Neural cell (in vitro differentiated cells): ENCODE results near the gene SDK2. TPM values are rescaled to one million over a fixed set of nuclear protein-coding genes. Genes with fewer than 3 reads are reported as not detected.

Experiments used
- H2AFZ ChIP-seq: fragments of 200-600, 300-800 bp; sonication (generic), shearing (Covaris generic); 2 replicates; pipeline ENCODE4 v1.6.0; 2014; ENCODE audit warnings: low read depth, mild to moderate bottlenecking, antibody characterized with exemption, low read length, moderate library complexity
- H3F3A ChIP-seq: fragments of 200-600 bp; shearing (Covaris generic); 2 replicates; pipeline ENCODE4 v1.6.1; 2016; ENCODE audit warnings: mild to moderate bottlenecking, moderate library complexity, mixed read lengths, antibody characterized with exemption, low read length; ENCODE audit not compliant: insufficient read depth, poor library complexity, severe bottlenecking
- H3K27ac ChIP-seq: fragments of 200-600, 300-800 bp; sonication (generic), shearing (Covaris generic); 2 replicates; pipeline ENCODE4 v1.5.1; 2014; ENCODE audit warnings: mild to moderate bottlenecking, low read length, moderate library complexity
- H3K27me3 ChIP-seq: fragments of 300-800, 200-600 bp; sonication (generic), shearing (Covaris generic); 2 replicates; pipeline ENCODE4 v1.6.0; 2014; ENCODE audit warnings: mild to moderate bottlenecking, low read depth, low read length, moderate library complexity; ENCODE audit not compliant: insufficient read depth
- H3K36me3 ChIP-seq: fragments of 300-800, 200-600 bp; sonication (generic), shearing (Covaris generic); 2 replicates; pipeline ENCODE4 v1.5.1; 2014; ENCODE audit warnings: mild to moderate bottlenecking, antibody characterized with exemption, low read length, moderate library complexity; ENCODE audit not compliant: insufficient read depth
- H3K4me2 ChIP-seq: fragments of 300-800, 200-600 bp; sonication (generic), shearing (Covaris generic); 2 replicates; pipeline ENCODE4 v1.6.0; 2014; ENCODE audit warnings: mild to moderate bottlenecking, low read length
- H3K4me3 ChIP-seq: fragments of 300-800, 200-600 bp; sonication (generic), shearing (Covaris generic); 2 replicates; pipeline ENCODE4 v1.5.1; 2014; ENCODE audit warnings: mild to moderate bottlenecking, low read length, moderate library complexity
- H3K79me2 ChIP-seq: fragments of 200-600 bp; shearing (Covaris generic); replicated peaks from 2 replicates; pipeline ENCODE4 v1.6.0; 2014; ENCODE audit warnings: mild to moderate bottlenecking, low read length, moderate library complexity; ENCODE audit not compliant: insufficient read depth
- H3K9ac ChIP-seq: fragments of 300-800, 200-600 bp; sonication (generic), shearing (Covaris generic); 2 replicates; pipeline ENCODE4 v1.6.1; 2016; ENCODE audit warnings: mild to moderate bottlenecking, low read length, mixed read lengths
- H3K9me2 ChIP-seq: fragments of 200-600 bp; shearing (Covaris generic); 2 replicates; pipeline ENCODE4 v1.6.1; 2016; ENCODE audit warnings: mild to moderate bottlenecking, low read length, mixed read lengths; ENCODE audit not compliant: insufficient read depth
- H3K9me3 ChIP-seq: fragments of 200-600, 300-800 bp; sonication (generic), shearing (Covaris generic); 2 replicates; pipeline ENCODE4 v1.6.1; 2016; ENCODE audit warnings: mild to moderate bottlenecking, mixed run types, low read length, moderate library complexity, mixed read lengths
- H4K20me1 ChIP-seq: fragments of 200-600 bp; shearing (Covaris generic); 2 replicates; pipeline ENCODE4 v1.6.1; 2016; ENCODE audit warnings: mild to moderate bottlenecking, mixed run types; ENCODE audit not compliant: insufficient read depth
- EP300 ChIP-seq: fragments of 450-650 bp; conservative IDR thresholded peaks from 2 replicates; pipeline ENCODE4 v1.6.1; 2014; ENCODE audit warnings: antibody characterized with exemption, mild to moderate bottlenecking, moderate library complexity; ENCODE audit not compliant: poor library complexity, severe bottlenecking
- EZH2 ChIP-seq: fragments of 200-600, 300-800 bp; shearing (Covaris generic), sonication (generic); IDR thresholded peaks from 2 replicates; pipeline ENCODE4 v1.6.1; 2014; ENCODE audit warnings: antibody characterized with exemption, low read length, borderline replicate concordance, mild to moderate bottlenecking; ENCODE audit not compliant: insufficient read depth, poor library complexity, severe bottlenecking
- MXI1 ChIP-seq: fragments of 450-650 bp; conservative IDR thresholded peaks from 2 replicates; pipeline ENCODE4 v1.6.1; 2014; ENCODE audit warnings: antibody characterized with exemption, mild to moderate bottlenecking; ENCODE audit not compliant: poor library complexity, severe bottlenecking
- POLR2AphosphoS5 ChIP-seq: IDR thresholded peaks from 2 replicates; pipeline ENCODE4 v1.6.1; 2012
- RAD21 ChIP-seq: fragments of 450-650 bp; conservative IDR thresholded peaks from 2 replicates; pipeline ENCODE4 v1.6.1; 2014; ENCODE audit warnings: antibody characterized with exemption, mild to moderate bottlenecking, moderate library complexity
- SMC3 ChIP-seq: fragments of 450-650 bp; conservative IDR thresholded peaks from 2 replicates; pipeline ENCODE4 v1.6.1; 2014; ENCODE audit warnings: antibody characterized with exemption, mild to moderate bottlenecking, moderate library complexity; ENCODE audit not compliant: poor library complexity
- TAF1 ChIP-seq: IDR thresholded peaks from 2 replicates; pipeline ENCODE4 v1.6.1; 2012; ENCODE audit warnings: low read depth
- polyA plus RNA-seq: library from polyadenylated mRNA; depleted of rRNA; stranded (reverse); fragments of >200 nt; gene quantifications from 2 replicates; pipeline ENCODE4 v1.2.3, GENCODE V29; 2014
- TF ChIP-seq, protein P1 (sequence below): fragments of 450-650 bp; IDR thresholded peaks from 2 replicates; pipeline ENCODE4 v1.5.1; 2014; ENCODE audit warnings: antibody characterized with exemption, mild to moderate bottlenecking, moderate library complexity; ENCODE audit not compliant: poor library complexity, severe bottlenecking
- TF ChIP-seq, protein P2 (sequence below): IDR thresholded peaks from 2 replicates; pipeline ENCODE4 v1.6.1; 2012; ENCODE audit warnings: borderline replicate concordance

The SDK2 gene
- polyA plus RNA-seq, 1 donor from 2014 or later, result 0.73 TPM

DNA sequence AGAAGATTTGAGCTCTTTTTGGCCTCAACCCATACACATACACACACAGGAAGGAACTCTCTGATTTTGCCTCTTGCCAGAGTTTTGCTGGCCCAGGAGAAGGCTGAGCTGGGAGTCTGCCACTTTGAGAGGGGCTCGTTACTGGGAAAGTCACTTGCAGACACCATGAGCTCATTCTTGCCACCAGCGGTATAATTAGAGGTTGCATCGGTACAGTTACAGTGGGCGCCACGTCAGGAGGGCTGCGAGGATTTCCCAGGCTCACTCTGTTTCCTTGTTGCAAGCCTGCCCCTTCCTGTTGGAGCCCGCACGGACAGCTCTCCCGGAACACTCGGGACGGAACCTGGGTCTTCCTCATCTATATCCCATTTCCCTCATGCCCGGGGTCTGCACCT lies 3.1 kb upstream of the SDK2 start:
- no peaks in the 10 kb centered on the region for H3K36me3 ChIP-seq
- no peak overlapping the region for H3K4me3 ChIP-seq
- no peaks in the 10 kb centered on the region for H4K20me1 ChIP-seq
- peaks cover 5% of the 10 kb centered on the region for H3K79me2 ChIP-seq
- H3K4me2 ChIP-seq, result no peak overlapping the region
- no peaks in the 10 kb centered on the region for H3K27me3 ChIP-seq
- no peak overlapping the region for H2AFZ ChIP-seq
- no peak overlapping the region for H3K9ac ChIP-seq
- H3K27ac ChIP-seq, result no peak overlapping the region
- peaks cover 5% of the 10 kb centered on the region for H3F3A ChIP-seq
- TF ChIP-seq MXI1 (no peak), EP300 (no peak), POLR2AphosphoS5 (no peak), RAD21 (no peak), TAF1 (no peak), EZH2 (no peak), SMC3 (no peak)
- TF ChIP-seq, protein P1, sequence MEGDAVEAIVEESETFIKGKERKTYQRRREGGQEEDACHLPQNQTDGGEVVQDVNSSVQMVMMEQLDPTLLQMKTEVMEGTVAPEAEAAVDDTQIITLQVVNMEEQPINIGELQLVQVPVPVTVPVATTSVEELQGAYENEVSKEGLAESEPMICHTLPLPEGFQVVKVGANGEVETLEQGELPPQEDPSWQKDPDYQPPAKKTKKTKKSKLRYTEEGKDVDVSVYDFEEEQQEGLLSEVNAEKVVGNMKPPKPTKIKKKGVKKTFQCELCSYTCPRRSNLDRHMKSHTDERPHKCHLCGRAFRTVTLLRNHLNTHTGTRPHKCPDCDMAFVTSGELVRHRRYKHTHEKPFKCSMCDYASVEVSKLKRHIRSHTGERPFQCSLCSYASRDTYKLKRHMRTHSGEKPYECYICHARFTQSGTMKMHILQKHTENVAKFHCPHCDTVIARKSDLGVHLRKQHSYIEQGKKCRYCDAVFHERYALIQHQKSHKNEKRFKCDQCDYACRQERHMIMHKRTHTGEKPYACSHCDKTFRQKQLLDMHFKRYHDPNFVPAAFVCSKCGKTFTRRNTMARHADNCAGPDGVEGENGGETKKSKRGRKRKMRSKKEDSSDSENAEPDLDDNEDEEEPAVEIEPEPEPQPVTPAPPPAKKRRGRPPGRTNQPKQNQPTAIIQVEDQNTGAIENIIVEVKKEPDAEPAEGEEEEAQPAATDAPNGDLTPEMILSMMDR, result no peak
- TF ChIP-seq, protein P2, sequence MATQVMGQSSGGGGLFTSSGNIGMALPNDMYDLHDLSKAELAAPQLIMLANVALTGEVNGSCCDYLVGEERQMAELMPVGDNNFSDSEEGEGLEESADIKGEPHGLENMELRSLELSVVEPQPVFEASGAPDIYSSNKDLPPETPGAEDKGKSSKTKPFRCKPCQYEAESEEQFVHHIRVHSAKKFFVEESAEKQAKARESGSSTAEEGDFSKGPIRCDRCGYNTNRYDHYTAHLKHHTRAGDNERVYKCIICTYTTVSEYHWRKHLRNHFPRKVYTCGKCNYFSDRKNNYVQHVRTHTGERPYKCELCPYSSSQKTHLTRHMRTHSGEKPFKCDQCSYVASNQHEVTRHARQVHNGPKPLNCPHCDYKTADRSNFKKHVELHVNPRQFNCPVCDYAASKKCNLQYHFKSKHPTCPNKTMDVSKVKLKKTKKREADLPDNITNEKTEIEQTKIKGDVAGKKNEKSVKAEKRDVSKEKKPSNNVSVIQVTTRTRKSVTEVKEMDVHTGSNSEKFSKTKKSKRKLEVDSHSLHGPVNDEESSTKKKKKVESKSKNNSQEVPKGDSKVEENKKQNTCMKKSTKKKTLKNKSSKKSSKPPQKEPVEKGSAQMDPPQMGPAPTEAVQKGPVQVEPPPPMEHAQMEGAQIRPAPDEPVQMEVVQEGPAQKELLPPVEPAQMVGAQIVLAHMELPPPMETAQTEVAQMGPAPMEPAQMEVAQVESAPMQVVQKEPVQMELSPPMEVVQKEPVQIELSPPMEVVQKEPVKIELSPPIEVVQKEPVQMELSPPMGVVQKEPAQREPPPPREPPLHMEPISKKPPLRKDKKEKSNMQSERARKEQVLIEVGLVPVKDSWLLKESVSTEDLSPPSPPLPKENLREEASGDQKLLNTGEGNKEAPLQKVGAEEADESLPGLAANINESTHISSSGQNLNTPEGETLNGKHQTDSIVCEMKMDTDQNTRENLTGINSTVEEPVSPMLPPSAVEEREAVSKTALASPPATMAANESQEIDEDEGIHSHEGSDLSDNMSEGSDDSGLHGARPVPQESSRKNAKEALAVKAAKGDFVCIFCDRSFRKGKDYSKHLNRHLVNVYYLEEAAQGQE, result no peak
- no peaks in the 10 kb centered on the region for H3K9me3 ChIP-seq
- no peaks in the 10 kb centered on the region for H3K9me2 ChIP-seq

DNA sequence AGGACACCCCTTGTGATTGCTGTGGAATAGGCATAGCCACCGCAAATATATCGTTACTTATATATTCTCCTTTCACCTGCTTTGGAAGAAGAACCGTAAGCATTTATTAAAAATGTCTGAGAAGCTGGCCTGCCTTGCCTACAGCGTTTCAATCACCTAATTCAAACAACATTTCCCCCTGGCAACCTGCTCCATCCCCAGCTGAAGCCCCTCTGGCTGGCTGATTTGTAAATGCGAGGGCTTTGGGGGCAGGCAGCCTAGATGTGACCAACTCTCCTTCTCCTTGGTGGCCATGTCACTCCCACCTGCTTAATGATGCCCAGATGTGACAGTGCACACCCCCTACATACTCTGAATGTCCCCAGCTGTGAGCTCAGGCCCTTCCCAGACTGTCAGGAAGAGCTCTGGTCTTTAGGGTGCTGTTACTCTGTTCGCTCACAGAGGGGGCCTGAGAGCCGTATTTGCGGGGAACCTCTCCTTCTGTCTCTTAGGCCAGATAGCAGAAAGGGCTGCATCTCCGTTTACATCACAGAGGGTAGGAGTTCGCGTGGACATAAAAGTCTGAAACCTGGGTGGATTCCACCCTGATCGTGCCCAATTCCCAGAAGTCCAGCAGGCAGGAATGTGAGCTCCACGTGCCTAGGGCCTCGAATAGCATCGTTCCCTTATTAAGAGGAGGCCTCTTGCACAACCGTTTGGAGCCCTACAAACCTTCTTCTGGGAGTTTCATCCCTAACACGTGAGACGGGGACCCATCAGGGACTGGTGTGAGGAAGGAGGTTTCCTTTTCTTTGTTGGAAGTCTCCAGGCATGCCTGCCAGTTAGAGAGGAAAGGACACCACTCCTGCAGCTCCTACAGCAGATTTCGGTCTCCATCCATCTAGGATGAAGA lies 2.4 kb upstream of the SDK2 start:
- TF ChIP-seq SMC3, result peak; percentile 82
- TF ChIP-seq MXI1, result no peak
- TF ChIP-seq, protein P1, result peak; percentile 73
- no peak for TF ChIP-seq EP300
- no peak for TF ChIP-seq EZH2
- TF ChIP-seq RAD21, result peak; percentile 78
- no peak for TF ChIP-seq TAF1
- no peak for TF ChIP-seq POLR2AphosphoS5
- TF ChIP-seq, protein P2, result no peak
- H3K27me3 ChIP-seq, result no peaks in the 10 kb centered on the region
- no peak overlapping the region for H2AFZ ChIP-seq
- H3K9ac ChIP-seq, result no peak overlapping the region
- peaks cover 5% of the 10 kb centered on the region for H3F3A ChIP-seq
- no peak overlapping the region for H3K27ac ChIP-seq
- H3K79me2 ChIP-seq, result peaks cover 12% of the 10 kb centered on the region
- no peaks in the 10 kb centered on the region for H3K9me3 ChIP-seq
- H3K4me2 ChIP-seq, result no peak overlapping the region
- no peaks in the 10 kb centered on the region for H3K36me3 ChIP-seq
- no peaks in the 10 kb centered on the region for H4K20me1 ChIP-seq
- H3K9me2 ChIP-seq, result no peaks in the 10 kb centered on the region
- no peak overlapping the region for H3K4me3 ChIP-seq
